GM12873 (cell line): Measurements from ENCODE around the gene CLTC.

ENCODE experiments used
- CTCF ChIP-seq: IDR thresholded peaks from 2 replicates; pipeline ENCODE4 v1.5.1; 2012; ENCODE audit warnings: low read depth, mild to moderate bottlenecking, moderate library complexity, low read length, control low read depth; ENCODE audit not compliant: insufficient read depth; ENCODE audit errors: missing control alignments

CLTC gene

GRCh38 chr17:59669411-59669810, 49.7 kb downstream of the CLTC start:
- TF ChIP-seq CTCF, result no peak

- no peak for TF ChIP-seq CTCF
Measured at GRCh38 chr17:59669944-59670343, 50.2 kb downstream of the CLTC start.

GRCh38 chr17:59671386-59671785, 51.7 kb downstream of the CLTC start:
- TF ChIP-seq CTCF, result no peak

- no peak for TF ChIP-seq CTCF
Measured at GRCh38 chr17:59675231-59675630, 55.5 kb downstream of the CLTC start.

- no peak for TF ChIP-seq CTCF
Measured at GRCh38 chr17:59676716-59677115, 57.0 kb downstream of the CLTC start.

GRCh38 chr17:59678918-59679317, 59.2 kb downstream of the CLTC start:
- TF ChIP-seq CTCF, result no peak

GRCh38 chr17:59680314-59680713, 60.6 kb downstream of the CLTC start:
- no peak for TF ChIP-seq CTCF
